ENCODE measurements around the gene FAF2. TPM values are rescaled to one million over a fixed set of nuclear protein-coding genes. Genes with fewer than 3 reads are reported as not detected.

FAF2 gene
- polyA plus RNA-seq, 4 donors: 6.8 to 48.9 (median 15.4) TPM

DNA sequence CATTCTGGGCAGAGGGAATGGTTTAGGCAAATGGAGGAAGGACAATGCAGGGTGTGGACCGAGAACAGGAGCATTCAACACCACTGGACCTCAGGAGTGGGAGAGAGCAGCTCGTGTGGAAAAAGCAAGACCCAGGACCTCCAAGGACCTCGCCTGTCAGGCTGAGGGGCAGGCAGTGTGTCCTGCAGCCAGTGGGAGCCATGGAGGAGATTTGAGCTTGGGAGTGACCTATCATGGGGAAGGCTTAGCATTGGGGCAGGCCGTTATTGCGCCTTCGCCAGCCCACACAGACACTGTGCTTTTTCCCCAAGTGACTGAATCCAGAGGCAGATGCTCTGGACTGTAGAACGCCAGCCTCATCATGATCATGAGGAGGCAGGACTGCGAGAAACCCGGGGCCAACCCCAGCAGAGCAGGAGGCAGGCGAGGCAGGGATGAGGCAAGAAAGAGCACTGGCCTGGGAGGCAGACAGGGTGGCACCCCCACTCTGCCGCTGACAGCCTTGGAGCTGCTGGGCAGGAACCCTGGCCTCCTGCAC, 104.2 kb downstream of the FAF2 start:
- H3K9me3 ChIP-seq (ENCODE audit: control insufficient read depth in 2 of 2, insufficient read depth in 1 of 2, low read depth in 1 of 2, low read length in 1 of 2): no peaks in the 10 kb centered on the region
- H3K27ac ChIP-seq (ENCODE audit: low read depth in 1 of 3, low read length in 2 of 3): peak overlapping the region; percentile 62 to 91 (median 88)
- peak overlapping the region in 2 of 3 donors; percentile 6 to 66 for H3K4me3 ChIP-seq (ENCODE audit: low read depth in 1 of 3, low read length in 3 of 3)
- no peaks in the 10 kb centered on the region for H3K27me3 ChIP-seq (ENCODE audit: control insufficient read depth in 3 of 3, insufficient read depth in 3 of 3, low read length in 3 of 3)
- peaks cover 0 to 47% (median 2%) of the 10 kb centered on the region in 3 donors for H3K36me3 ChIP-seq (ENCODE audit: control insufficient read depth in 3 of 3, insufficient read depth in 2 of 3, low read depth in 1 of 3, low read length in 3 of 3)
- FAIRE-seq (no peak), DNase-seq (peak in 1 of 2 donors; percentile 32)
- 81 to 87% (median 85%) methylated on average over 11 of the region's 11 CpGs for WGBS, 3 donors
- H3K4me1 ChIP-seq (ENCODE audit: control insufficient read depth in 3 of 3, insufficient read depth in 2 of 3, low read depth in 1 of 3, low read length in 2 of 3): peaks cover 0 to 53% (median 0%) of the 10 kb centered on the region in 3 donors

DNA sequence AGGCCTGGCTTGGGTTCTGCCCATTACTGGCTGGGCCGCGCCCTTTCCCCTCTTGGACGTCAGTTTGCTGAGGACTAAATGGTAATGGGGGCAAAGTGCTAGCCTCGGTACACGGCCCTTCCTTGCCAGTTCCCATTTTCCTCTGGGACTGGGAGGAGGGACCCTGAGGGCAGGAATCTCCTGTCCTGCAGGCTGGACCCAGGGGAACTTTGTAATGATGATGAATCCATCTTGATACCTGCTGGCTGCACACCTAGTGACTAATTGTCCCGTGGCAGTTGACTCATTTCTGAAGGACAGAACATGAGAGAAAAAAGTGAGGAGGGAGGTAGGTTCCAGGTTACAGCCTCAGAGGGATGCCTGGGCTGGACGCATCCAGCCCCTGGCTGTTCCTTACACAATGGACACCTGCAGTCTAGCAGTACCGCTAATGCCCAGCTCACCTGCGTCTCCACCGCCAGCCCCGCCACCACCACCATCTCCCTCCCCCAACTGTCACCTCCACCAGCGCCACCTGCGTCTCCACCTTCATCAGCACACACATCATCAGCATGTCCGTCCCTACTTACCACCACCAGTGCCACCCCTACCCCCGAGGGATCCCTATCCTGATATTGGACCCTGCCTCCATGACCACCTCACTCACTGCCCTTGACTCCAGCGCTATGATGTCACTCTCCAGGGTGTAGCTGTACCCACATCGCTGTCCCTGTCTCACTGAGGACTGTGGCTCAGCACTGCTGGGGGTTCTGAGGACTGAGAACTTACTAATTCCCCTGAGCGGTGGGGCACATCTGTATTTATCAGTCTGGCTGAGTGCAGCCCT, 105.3 kb downstream of the FAF2 start:
- FAIRE-seq: no peak
- peak; percentile 88 to 96 for DNase-seq
- H3K4me3 ChIP-seq (ENCODE audit: low read depth in 1 of 3, low read length in 3 of 3): peak overlapping the region in 1 of 3 donors; percentile 27
- H3K27ac ChIP-seq (ENCODE audit: low read depth in 1 of 3, low read length in 2 of 3): peak overlapping the region; percentile 62 to 91 (median 88)
- WGBS, 3 donors: 66 to 71% (median 69%) methylated on average over 15 to 18 of the region's 18 CpGs
- peaks cover 0 to 44% (median 0%) of the 10 kb centered on the region in 3 donors for H3K4me1 ChIP-seq (ENCODE audit: control insufficient read depth in 3 of 3, insufficient read depth in 2 of 3, low read depth in 1 of 3, low read length in 2 of 3)
- peaks cover 0 to under 1% of the 10 kb centered on the region in 2 donors for H3K9me3 ChIP-seq (ENCODE audit: control insufficient read depth in 2 of 2, insufficient read depth in 1 of 2, low read depth in 1 of 2, low read length in 1 of 2)
- peaks cover 0 to 50% (median 2%) of the 10 kb centered on the region in 3 donors for H3K36me3 ChIP-seq (ENCODE audit: control insufficient read depth in 3 of 3, insufficient read depth in 2 of 3, low read depth in 1 of 3, low read length in 3 of 3)
- H3K27me3 ChIP-seq (ENCODE audit: control insufficient read depth in 3 of 3, insufficient read depth in 3 of 3, low read length in 3 of 3): no peaks in the 10 kb centered on the region

DNA sequence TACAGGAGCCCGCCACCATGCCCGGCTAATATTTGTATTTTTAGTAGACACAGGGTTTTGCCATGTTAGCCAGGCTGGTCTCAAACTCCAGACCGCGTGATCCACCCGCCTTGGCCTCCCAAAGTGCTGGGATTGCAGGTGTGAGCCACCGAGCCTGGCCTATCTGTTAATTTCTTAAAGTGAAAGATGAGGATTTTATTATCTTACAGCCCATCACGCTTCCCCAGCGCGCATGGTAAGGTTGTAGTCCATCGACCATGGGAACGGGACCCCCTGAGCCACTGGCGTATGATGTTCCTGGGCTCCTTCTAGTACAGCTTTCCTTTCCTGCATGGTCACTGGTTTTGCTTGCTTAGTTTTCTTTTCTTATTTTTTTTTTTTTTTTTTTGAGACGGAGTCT, 109.7 kb downstream of the FAF2 start:
- no peak for DNase-seq
- no peak for FAIRE-seq
- Histone ChIP-seq H3K9me3 (ENCODE audit: control insufficient read depth in 2 of 2, insufficient read depth in 1 of 2, low read depth in 1 of 2, low read length in 1 of 2) (peaks cover 0 to 6% of the 10 kb centered on the region in 2 donors), H3K4me3 (ENCODE audit: low read depth in 1 of 3, low read length in 3 of 3) (no peak overlapping the region), H3K27ac (ENCODE audit: low read depth in 1 of 3, low read length in 2 of 3) (no peak overlapping the region), H3K27me3 (ENCODE audit: control insufficient read depth in 3 of 3, insufficient read depth in 3 of 3, low read length in 3 of 3) (no peaks in the 10 kb centered on the region), H3K36me3 (ENCODE audit: control insufficient read depth in 3 of 3, insufficient read depth in 2 of 3, low read depth in 1 of 3, low read length in 3 of 3) (peaks cover 0 to 53% (median 2%) of the 10 kb centered on the region in 3 donors), H3K4me1 (ENCODE audit: control insufficient read depth in 3 of 3, insufficient read depth in 2 of 3, low read depth in 1 of 3, low read length in 2 of 3) (peaks cover 0 to 18% (median 0%) of the 10 kb centered on the region in 3 donors)
- 93 to 95% (median 94%) methylated on average over 12 of the region's 13 CpGs for whole genome bisulfite sequencing, 3 donors

Other genes starting within 250 kb of the FAF2 start
- gene SIMC1, start 210.0 kb upstream of the FAF2 start, polyA plus RNA-seq: 10 to 100 TPM in 2 of 4 donors, 1 to 10 TPM in 2; 5.9 to 16.1 (median 10.8) TPM
- gene KIAA1191, start 86.6 kb upstream of the FAF2 start, polyA plus RNA-seq: 100 to 1,000 TPM in 1 of 4 donors, 10 to 100 TPM in 3; 43.7 to 132 (median 84.9) TPM
- gene ARL10, start 82.9 kb upstream of the FAF2 start, polyA plus RNA-seq: 1 to 10 TPM in 1 of 4 donors, under 1 TPM in 2, not detected in 1; under 0.01 to 2.4 (median 0.97) TPM
- gene NOP16, start 59.8 kb upstream of the FAF2 start, polyA plus RNA-seq: 10 to 100 TPM; 22.5 to 47.6 (median 29.2) TPM
- gene HIGD2A, start 59.6 kb upstream of the FAF2 start, polyA plus RNA-seq: 100 to 1,000 TPM; 116 to 343 (median 270) TPM
- 100 to 1,000 TPM; 160 to 359 (median 263) TPM for gene CLTB, start 31.8 kb upstream of the FAF2 start, polyA plus RNA-seq
- 10 to 100 TPM; 13.5 to 56.9 (median 20.8) TPM for gene RNF44, start 89.0 kb downstream of the FAF2 start, polyA plus RNA-seq
- gene CDHR2, start 101.0 kb downstream of the FAF2 start, polyA plus RNA-seq: 100 to 1,000 TPM in 3 of 4 donors, 10 to 100 TPM in 1; 50.1 to 545 (median 420) TPM
- 1 to 10 TPM in 2 of 4 donors, under 1 TPM in 1, not detected in 1; 0.54 to 9.0 (median 1.6) TPM for gene GPRIN1, start 161.8 kb downstream of the FAF2 start, polyA plus RNA-seq
- gene SNCB, start 182.1 kb downstream of the FAF2 start, polyA plus RNA-seq: under 1 TPM in 2 of 4 donors, not detected in 2; 0.16 to 0.73 TPM
- under 1 TPM in 1 of 4 donors, not detected in 3; 0.22 TPM for gene EIF4E1B, start 182.3 kb downstream of the FAF2 start, polyA plus RNA-seq
- 10 to 100 TPM; 20.7 to 35.2 (median 24.2) TPM for gene TSPAN17, start 199.1 kb downstream of the FAF2 start, polyA plus RNA-seq

All from small intestine (tissue), 7 donors.